H1 (cell line): ENCODE measurements around the gene IDE. TPM values are rescaled to one million over a fixed set of nuclear protein-coding genes. Genes with fewer than 3 reads are reported as not detected.

Experiments used
- CTCF ChIA-PET: fragments of 300-600 bp; sonication (Branson Sonifier 250); formaldehyde crosslinking; loops from one replicate; lab custom pipeline; 2021; ENCODE audit not compliant: partially characterized antibody; lab: Charles Lee
- POLR2A ChIA-PET: fragments of 300-600 bp; sonication (Branson Sonifier 250); formaldehyde crosslinking; loops from one replicate; lab custom pipeline; 2021; ENCODE audit warnings: inconsistent platforms; ENCODE audit not compliant: partially characterized antibody; lab: Charles Lee
- DNase-seq, 2 experiments: peaks; one replicate each; pipeline versions ENCODE4 v3.0.0 to v3.0.0-alpha.2; 2010 to 2022; ENCODE audit warnings: low spot score in 2 of 2, low read depth in 1 of 2, mixed read lengths in 1 of 2
- FAIRE-seq: peaks from 2 replicates; lab custom pipeline; 2011; peaks lifted over from hg19 to GRCh38; lab: Jason Lieb, UNC
- H2AFZ ChIP-seq: 2 replicates; pipeline ENCODE4 v1.8.1; 2012; ENCODE audit warnings: low read length, inconsistent platforms
- H2AK5ac ChIP-seq: 2 replicates; pipeline ENCODE4 v1.6.1; 2013; ENCODE audit warnings: low read depth, low read length
- H2BK120ac ChIP-seq: replicated peaks from 2 replicates; pipeline ENCODE3; 2013; ENCODE audit warnings: low read depth, low read length, inconsistent platforms
- H2BK12ac ChIP-seq: 2 replicates; pipeline ENCODE4 v1.6.1; 2013; ENCODE audit warnings: low read depth, low read length
- H2BK15ac ChIP-seq: 2 replicates; pipeline ENCODE4 v1.6.1; 2013; ENCODE audit warnings: low read length
- H2BK20ac ChIP-seq: 2 replicates; pipeline ENCODE4 v1.6.1; 2013; ENCODE audit warnings: low read length
- H2BK5ac ChIP-seq: 2 replicates; pipeline ENCODE4 v1.6.1; 2013; ENCODE audit warnings: low read depth, low read length
- H3K14ac ChIP-seq: 2 replicates; pipeline ENCODE4 v1.6.1; 2013; ENCODE audit warnings: inconsistent platforms; ENCODE audit not compliant: insufficient read length
- H3K18ac ChIP-seq: 2 replicates; pipeline ENCODE4 v1.6.1; 2013; ENCODE audit warnings: low read length; ENCODE audit errors: extremely low read depth
- H3K23ac ChIP-seq: 2 replicates; pipeline ENCODE4 v1.6.1; 2013; ENCODE audit warnings: inconsistent platforms; ENCODE audit not compliant: insufficient read length
- H3K23me2 ChIP-seq: 2 replicates; pipeline ENCODE4 v1.6.1; 2013; ENCODE audit warnings: low read depth, low read length
- H3K27ac ChIP-seq: 2 replicates; pipeline ENCODE4 v1.6.1; 2011; ENCODE audit warnings: low read depth, low read length, inconsistent platforms
- H3K27me3 ChIP-seq, 4 experiments: replicated peaks in 1 of 4; 1 replicate in 1 of 4; 2 replicates in 3 of 4; pipeline versions ENCODE4 v1.6.1 to v1.8.1; 2011 to 2013; ENCODE audit warnings: low read length in 3 of 4, mild to moderate bottlenecking in 3 of 4, inconsistent platforms in 2 of 4, mixed read lengths in 2 of 4, moderate library complexity in 1 of 4; ENCODE audit not compliant: control insufficient read depth in 3 of 4, insufficient read depth in 3 of 4; ENCODE audit errors: extremely low read depth in 1 of 4
- H3K36me3 ChIP-seq, 4 experiments: 2 replicates each; pipeline versions ENCODE4 v1.6.1 to v1.8.1; 2011 to 2013; ENCODE audit warnings: mild to moderate bottlenecking in 4 of 4, low read length in 3 of 4, moderate library complexity in 2 of 4, control low read depth in 1 of 4, inconsistent platforms in 1 of 4; ENCODE audit not compliant: insufficient read depth in 4 of 4, control insufficient read depth in 2 of 4
- H3K4ac ChIP-seq: replicated peaks from 2 replicates; pipeline ENCODE3; 2013; ENCODE audit warnings: low read length, low read depth, mixed read lengths, inconsistent platforms; ENCODE audit not compliant: insufficient read length
- H3K4me1 ChIP-seq, 4 experiments: replicated peaks in 1 of 4; 1 replicate in 1 of 4; 2 replicates in 3 of 4; pipeline versions ENCODE4 v1.6.1 to v1.8.1; 2011 to 2013; ENCODE audit warnings: low read length in 3 of 4, inconsistent platforms in 2 of 4, mixed read lengths in 1 of 4; ENCODE audit not compliant: insufficient read depth in 4 of 4, control insufficient read depth in 3 of 4
- H3K4me2 ChIP-seq, 2 experiments: 2 replicates each; pipeline versions ENCODE4 v1.6.1 to v1.8.1; 2011 to 2013; ENCODE audit warnings: low read depth in 2 of 2, low read length in 2 of 2, control low read depth in 1 of 2, inconsistent platforms in 1 of 2, mild to moderate bottlenecking in 1 of 2; ENCODE audit not compliant: insufficient read depth in 1 of 2
- H3K4me3 ChIP-seq, 4 experiments: fragments of 200-600, 300-600 bp in 1 of 4; sonication (generic), shearing (Covaris generic), sonication (Bioruptor Twin) in 1 of 4; 2 replicates each; pipeline versions ENCODE4 v1.5.1 to v1.8.1; 2011 to 2016; ENCODE audit warnings: low read length in 4 of 4, low read depth in 3 of 4, control low read depth in 2 of 4, inconsistent platforms in 2 of 4, mild to moderate bottlenecking in 2 of 4, mixed read lengths in 1 of 4, moderate library complexity in 1 of 4; ENCODE audit not compliant: insufficient read depth in 2 of 4; ENCODE audit errors: extremely low read depth in 1 of 4
- H3K56ac ChIP-seq: replicated peaks from 2 replicates; pipeline ENCODE3; 2013; ENCODE audit warnings: low read depth, mild to moderate bottlenecking, mixed read lengths, low read length, inconsistent platforms; ENCODE audit not compliant: insufficient read length
- H3K79me1 ChIP-seq: 2 replicates; pipeline ENCODE4 v1.6.1; 2013; ENCODE audit warnings: low read depth, low read length, control low read depth
- H3K79me2 ChIP-seq, 2 experiments: 2 replicates each; pipeline versions ENCODE4 v1.6.1 to v1.8.1; 2012 to 2013; ENCODE audit warnings: low read length in 2 of 2, mild to moderate bottlenecking in 2 of 2, inconsistent platforms in 1 of 2; ENCODE audit not compliant: insufficient read depth in 2 of 2, control insufficient read depth in 1 of 2
- H3K9ac ChIP-seq, 4 experiments: replicated peaks in 1 of 4; 1 replicate in 1 of 4; 2 replicates in 3 of 4; pipeline versions ENCODE4 v1.6.1 to v1.8.1; 2011 to 2013; ENCODE audit warnings: low read depth in 3 of 4, low read length in 3 of 4, control low read depth in 2 of 4, mild to moderate bottlenecking in 2 of 4, moderate library complexity in 2 of 4, inconsistent platforms in 1 of 4; ENCODE audit errors: extremely low read depth in 1 of 4
- H3K9me3 ChIP-seq, 2 experiments: 2 replicates each; pipeline versions ENCODE4 v1.6.1 to v1.8.1; 2012 to 2013; ENCODE audit warnings: mild to moderate bottlenecking in 2 of 2, moderate library complexity in 2 of 2, control low read depth in 1 of 2, inconsistent platforms in 1 of 2, low read depth in 1 of 2, low read length in 1 of 2, mixed read lengths in 1 of 2; ENCODE audit not compliant: insufficient read depth in 2 of 2
- H4K20me1 ChIP-seq, 2 experiments: replicated peaks in 1 of 2; 2 replicates each; pipeline versions ENCODE3 to v1.8.1; 2011 to 2013; ENCODE audit warnings: inconsistent platforms in 2 of 2, low read length in 2 of 2, mild to moderate bottlenecking in 1 of 2; ENCODE audit not compliant: insufficient read depth in 2 of 2, control insufficient read depth in 1 of 2
- H4K5ac ChIP-seq: 2 replicates; pipeline ENCODE4 v1.6.1; 2013; ENCODE audit warnings: low read length, low read depth, mixed read lengths, inconsistent platforms; ENCODE audit not compliant: insufficient read length
- H4K8ac ChIP-seq: 2 replicates; pipeline ENCODE4 v1.8.0; 2013; ENCODE audit warnings: mild to moderate bottlenecking, moderate library complexity, low read length, inconsistent platforms; ENCODE audit not compliant: insufficient read depth; ENCODE audit errors: extremely low read depth
- H4K91ac ChIP-seq: replicated peaks from 2 replicates; pipeline ENCODE3; 2013; ENCODE audit warnings: low read length, mixed read lengths, inconsistent platforms; ENCODE audit not compliant: insufficient read length
- EZH2 ChIP-seq: fragments of 200-600 bp; sonication (generic); IDR thresholded peaks from 2 replicates; pipeline ENCODE4 v1.7.1; 2012; ENCODE audit warnings: low read depth, mild to moderate bottlenecking, moderate library complexity, low read length, inconsistent platforms; ENCODE audit not compliant: severe bottlenecking
- NRF1 ChIP-seq: IDR thresholded peaks from 2 replicates; pipeline ENCODE4 v1.6.1; 2011; ENCODE audit warnings: mild to moderate bottlenecking, low read depth, low read length, improper control_type of control experiment
- RAD21 ChIP-seq, 2 experiments: IDR thresholded peaks in 1 of 2; conservative IDR thresholded peaks in 1 of 2; 2 replicates each; pipeline ENCODE4 v1.6.1; 2011; ENCODE audit warnings: low read depth in 2 of 2, low read length in 2 of 2, improper control_type of control experiment in 1 of 2, inconsistent platforms in 1 of 2, mild to moderate bottlenecking in 1 of 2, moderate library complexity in 1 of 2
- RNF2 ChIP-seq: fragments of 200-900, 300-1000 bp; sonication (generic); IDR thresholded peaks from 2 replicates; pipeline ENCODE4 v1.7.1; 2016; ENCODE audit warnings: borderline replicate concordance, low read depth, mild to moderate bottlenecking, antibody characterized with exemption, low read length; ENCODE audit not compliant: poor library complexity, severe bottlenecking; ENCODE audit errors: missing control alignments
- SRF ChIP-seq: IDR thresholded peaks from 2 replicates; pipeline ENCODE4 v1.6.1; 2011; ENCODE audit warnings: mild to moderate bottlenecking, low read depth, low read length, moderate library complexity
- TAF7 ChIP-seq: optimal IDR thresholded peaks from 2 replicates; pipeline ENCODE3; 2011; ENCODE audit warnings: low read depth, mild to moderate bottlenecking, inconsistent platforms, low read length, moderate library complexity, borderline replicate concordance
- YY1 ChIP-seq: IDR thresholded peaks from 2 replicates; pipeline ENCODE4 v1.6.1; 2011; ENCODE audit warnings: low read depth, mild to moderate bottlenecking, low read length
- WGBS, 2 experiments: shearing (Covaris generic) in 1 of 2; methylation state at CpG; one replicate each; pipeline versions ENCODE4 v1.1.6 to v1.1.7; 2013 to 2015; ENCODE audit warnings: low lambda C conversion rate in 2 of 2, mixed read lengths in 2 of 2, inconsistent platforms in 1 of 2, low coverage in 1 of 2, missing lambda C conversion rate in 1 of 2; ENCODE audit not compliant: insufficient replicate concordance in 2 of 2, insufficient coverage in 1 of 2, insufficient read length in 1 of 2; ENCODE audit errors: extremely low coverage in 1 of 2, missing lambda C conversion rate in 1 of 2; 5-methylcytosine and 5-hydroxymethylcytosine counted together
- polyA plus RNA-seq, 7 experiments: library from polyadenylated mRNA; depleted of rRNA in 3 of 7; stranded (reverse) in 5 of 7; unstranded in 2 of 7; fragments of >200 nt in 5 of 7; fragments of 200-250 nt in 2 of 7; gene quantifications; 1 replicate in 5 of 7; 2 replicates in 1 of 7; 4 replicates in 1 of 7; pipeline versions ENCODE4 v1.2.1 to v1.2.3, GENCODE V29; 2011 to 2013; ENCODE audit warnings: missing spikeins in 2 of 7, mixed read lengths in 2 of 7
- total RNA-seq: library from RNA; stranded (reverse); fragmentation: NEBNext Ultra II Directional; extraction: Animal tissue kit (Norgen Biotek cat#: 25700); gene quantifications from 2 replicates; pipeline ENCODE4 v1.2.1, GENCODE V29; 2021
- TF ChIP-seq, protein P1 (sequence below): IDR thresholded peaks from 2 replicates; pipeline ENCODE4 v1.6.1; 2012; ENCODE audit warnings: low read length, inconsistent platforms
- TF ChIP-seq, protein P2 (sequence below): IDR thresholded peaks from 2 replicates; pipeline ENCODE4 v1.6.1; 2011; ENCODE audit warnings: low read depth, mild to moderate bottlenecking, low read length; ENCODE audit not compliant: insufficient read depth
- TF ChIP-seq, protein P3 (sequence below): IDR thresholded peaks from 2 replicates; pipeline ENCODE4 v1.6.1; 2012; ENCODE audit warnings: inconsistent platforms

The IDE gene
- total and polyA plus RNA-seq, 2 of the 8 experiments (the other 6 are each of a cell fraction or from before 2014, with no cell fraction given), result 12.7 to 52.7 TPM

DNA sequence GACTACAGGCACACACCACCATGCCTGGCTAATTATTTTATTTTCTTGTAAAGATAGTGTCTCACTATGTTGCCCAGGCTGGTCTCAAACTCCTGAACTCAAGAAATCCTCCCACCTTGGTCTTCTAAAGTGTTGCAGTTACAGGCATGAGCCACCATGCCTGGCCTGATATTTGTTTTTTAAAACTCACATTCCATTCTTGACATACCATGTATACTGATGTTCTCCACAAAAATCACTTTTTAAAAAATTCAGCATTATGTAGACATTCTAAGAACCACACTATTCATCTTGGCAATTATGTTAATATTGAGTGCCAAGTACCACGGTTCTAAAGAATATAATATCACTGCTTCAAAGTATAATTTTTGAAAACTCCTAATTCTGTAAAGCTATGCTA is 43.5 kb downstream of the IDE start:
- no peak overlapping the region for H3K9ac ChIP-seq
- no peak overlapping the region for H4K8ac ChIP-seq
- H3K23me2 ChIP-seq, result no peaks in the 10 kb centered on the region
- H4K91ac ChIP-seq, result no peak overlapping the region
- H3K14ac ChIP-seq, result no peak overlapping the region
- FAIRE-seq, result no peak
- no peak overlapping the region for H4K5ac ChIP-seq
- H3K79me1 ChIP-seq, result no peaks in the 10 kb centered on the region
- ChIA-PET POLR2A (interaction anchor here (0.8 to 0.9 kb wide), 2 partner anchors 27 to 50 kb away, joined by 3 read pairs; no protein-coding TSS in a partner anchor), CTCF (interaction anchor here (0.6 to 1.1 kb wide), 3 partner anchors 40 to 309 kb away, joined by 3 read pairs; no protein-coding TSS in a partner anchor)
- H3K4me3 ChIP-seq, result no peak overlapping the region
- 88% methylated on average over 1 of the region's 1 CpG; no CpG with 5 or more reads in 1 of the 2 experiments for WGBS, 2 experiments
- H3K4me1 ChIP-seq, result no peaks in the 10 kb centered on the region
- H3K36me3 ChIP-seq, result peaks cover 0 to 27% (median 4%) of the 10 kb centered on the region in 4 experiments; a peak in 6 of 8 replicates
- no peaks in the 10 kb centered on the region for H4K20me1 ChIP-seq
- no peak overlapping the region for H2AK5ac ChIP-seq
- no peak overlapping the region for H2AFZ ChIP-seq
- H3K4ac ChIP-seq, result no peak overlapping the region
- no peak overlapping the region for H3K23ac ChIP-seq
- H3K4me2 ChIP-seq, result no peak overlapping the region
- H3K18ac ChIP-seq, result no peak overlapping the region
- no peak overlapping the region for H2BK15ac ChIP-seq
- H3K27me3 ChIP-seq, result no peaks in the 10 kb centered on the region
- no peak overlapping the region for H2BK20ac ChIP-seq
- H2BK120ac ChIP-seq, result no peak overlapping the region
- H3K27ac ChIP-seq, result no peak overlapping the region
- H3K79me2 ChIP-seq, result no peaks in the 10 kb centered on the region
- no peak overlapping the region for H2BK12ac ChIP-seq
- no peak overlapping the region for H3K56ac ChIP-seq
- no peak for DNase-seq
- H2BK5ac ChIP-seq, result no peak overlapping the region
- no peaks in the 10 kb centered on the region for H3K9me3 ChIP-seq
- no peak for TF ChIP-seq SRF
- TF ChIP-seq, protein P1, sequence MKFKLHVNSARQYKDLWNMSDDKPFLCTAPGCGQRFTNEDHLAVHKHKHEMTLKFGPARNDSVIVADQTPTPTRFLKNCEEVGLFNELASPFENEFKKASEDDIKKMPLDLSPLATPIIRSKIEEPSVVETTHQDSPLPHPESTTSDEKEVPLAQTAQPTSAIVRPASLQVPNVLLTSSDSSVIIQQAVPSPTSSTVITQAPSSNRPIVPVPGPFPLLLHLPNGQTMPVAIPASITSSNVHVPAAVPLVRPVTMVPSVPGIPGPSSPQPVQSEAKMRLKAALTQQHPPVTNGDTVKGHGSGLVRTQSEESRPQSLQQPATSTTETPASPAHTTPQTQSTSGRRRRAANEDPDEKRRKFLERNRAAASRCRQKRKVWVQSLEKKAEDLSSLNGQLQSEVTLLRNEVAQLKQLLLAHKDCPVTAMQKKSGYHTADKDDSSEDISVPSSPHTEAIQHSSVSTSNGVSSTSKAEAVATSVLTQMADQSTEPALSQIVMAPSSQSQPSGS, result no peak
- no peak for TF ChIP-seq RAD21 (IDR thresholded peaks at IDR 0.05 in 1 of 2, conservative IDR thresholded peaks at IDR 0.05 in 1 of 2; ENCODE audit: low read depth in 2 of 2, low read length in 2 of 2)
- TF ChIP-seq, protein P2, sequence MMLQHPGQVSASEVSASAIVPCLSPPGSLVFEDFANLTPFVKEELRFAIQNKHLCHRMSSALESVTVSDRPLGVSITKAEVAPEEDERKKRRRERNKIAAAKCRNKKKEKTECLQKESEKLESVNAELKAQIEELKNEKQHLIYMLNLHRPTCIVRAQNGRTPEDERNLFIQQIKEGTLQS, result no peak
- no peak for TF ChIP-seq RNF2
- no peak for TF ChIP-seq TAF7
- no peak for TF ChIP-seq NRF1
- no peak for TF ChIP-seq YY1
- no peak for TF ChIP-seq EZH2
- TF ChIP-seq, protein P3, sequence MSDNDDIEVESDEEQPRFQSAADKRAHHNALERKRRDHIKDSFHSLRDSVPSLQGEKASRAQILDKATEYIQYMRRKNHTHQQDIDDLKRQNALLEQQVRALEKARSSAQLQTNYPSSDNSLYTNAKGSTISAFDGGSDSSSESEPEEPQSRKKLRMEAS, result no peak
